K562 (cell line): Measurements from ENCODE around the gene FMNL2. TPM values are rescaled to one million over a fixed set of nuclear protein-coding genes. Genes with fewer than 3 reads are reported as not detected.

Experiments used
- ATAC-seq: fragments of 200-7000 bp; cut with Tn5 transposase; 3 replicates; pipeline ENCODE4 v1.9.1; 2020; ENCODE audit warnings: moderate library complexity
- BruUV-seq: library from RNA; stranded (reverse); fragments of 400-500 nt; replicated peaks from 2 replicates; lab custom pipeline; 2021; lab: Mats Ljungman, UMichigan
- CTCF ChIA-PET: fragments of 300-600 bp; formaldehyde crosslinking; extraction: SDS; loops from one replicate; lab custom pipeline; 2021; ENCODE audit warnings: low intra/inter-chr PET ratio; lab: Yijun Ruan, JAX
- POLR2A ChIA-PET: fragments of 300-600, 350-650 bp; sonication (Branson Sonifier 250); formaldehyde crosslinking; extraction: SDS; loops from one replicate; lab custom pipeline; 2021; ENCODE audit warnings: antibody characterized with exemption, inconsistent platforms; lab: Yijun Ruan, JAX
- DNase-seq, 4 experiments: peaks; one replicate each; pipeline versions ENCODE4 v3.0.0 to v3.0.0-alpha.2; 2011 to 2018; ENCODE audit warnings: low spot score in 3 of 4, mixed read lengths in 3 of 4; ENCODE audit errors: extremely low read depth in 1 of 4
- FAIRE-seq: peaks from 2 replicates; lab custom pipeline; 2011; peaks lifted over from hg19 to GRCh38; lab: Jason Lieb, UNC
- H2AFZ ChIP-seq: 2 replicates; pipeline ENCODE4 v1.6.0; 2011; ENCODE audit warnings: low read depth, low read length, control low read depth, inconsistent platforms
- H3K27ac ChIP-seq: fragments of 200-600 bp; 3 replicates; pipeline ENCODE4 v1.8.0; 2011; ENCODE audit warnings: low read depth, mild to moderate bottlenecking, control low read depth, inconsistent platforms, low read length, moderate library complexity, mixed read lengths; ENCODE audit errors: extremely low read depth
- H3K27me3 ChIP-seq, 2 experiments: fragments of 300-600 bp in 1 of 2; 2 replicates in 1 of 2; 3 replicates in 1 of 2; pipeline versions ENCODE4 v1.6.0 to v1.8.0; 2011; ENCODE audit warnings: inconsistent platforms in 2 of 2, low read length in 2 of 2, mild to moderate bottlenecking in 1 of 2, mixed read lengths in 1 of 2, moderate library complexity in 1 of 2; ENCODE audit not compliant: control insufficient read depth in 2 of 2, insufficient read depth in 2 of 2
- H3K36me3 ChIP-seq: fragments of 300-600 bp; 3 replicates; pipeline ENCODE4 v1.8.0; 2011; ENCODE audit warnings: mild to moderate bottlenecking, low read length, inconsistent platforms; ENCODE audit not compliant: control insufficient read depth, insufficient read depth
- H3K4me1 ChIP-seq, 2 experiments: fragments of 200-600 bp in 1 of 2; replicated peaks in 1 of 2; 2 replicates in 1 of 2; 3 replicates in 1 of 2; pipeline versions ENCODE4 v1.5.1 to v1.8.0; 2011; ENCODE audit warnings: inconsistent platforms in 2 of 2, low read length in 2 of 2, mild to moderate bottlenecking in 1 of 2, mixed read lengths in 1 of 2, moderate library complexity in 1 of 2; ENCODE audit not compliant: control insufficient read depth in 2 of 2, insufficient read depth in 2 of 2
- H3K4me2 ChIP-seq: 2 replicates; pipeline ENCODE4 v1.6.1; 2011; ENCODE audit warnings: low read length, control low read depth, inconsistent platforms, mixed read lengths; ENCODE audit not compliant: insufficient read depth
- H3K4me3 ChIP-seq: fragments of 200-600 bp; sonication (generic), shearing (Covaris generic); 2 replicates; pipeline ENCODE4 v1.5.1; 2016; ENCODE audit warnings: control low read depth, inconsistent platforms
- H3K79me2 ChIP-seq: fragments of 200-600 bp; 3 replicates; pipeline ENCODE4 v1.8.0; 2011; ENCODE audit warnings: low read length, inconsistent platforms; ENCODE audit not compliant: control insufficient read depth, insufficient read depth
- H3K9ac ChIP-seq, 2 experiments: 2 replicates each; pipeline versions ENCODE4 v1.6.0 to v1.6.1; 2011; ENCODE audit warnings: low read depth in 2 of 2, low read length in 2 of 2, control low read depth in 1 of 2, inconsistent platforms in 1 of 2, mild to moderate bottlenecking in 1 of 2, mixed read lengths in 1 of 2; ENCODE audit not compliant: insufficient read depth in 1 of 2
- H3K9me1 ChIP-seq: one replicate; pipeline ENCODE4 v1.6.0; 2011; ENCODE audit warnings: inconsistent platforms, mild to moderate bottlenecking, low read length, moderate library complexity; ENCODE audit not compliant: control insufficient read depth, insufficient read depth
- H3K9me3 ChIP-seq: replicated peaks from 2 replicates; pipeline ENCODE4 v1.5.1; 2011; ENCODE audit warnings: low read depth, low read length, inconsistent platforms; ENCODE audit not compliant: control insufficient read depth, insufficient read depth
- H4K20me1 ChIP-seq: replicated peaks from 2 replicates; pipeline ENCODE4 v1.6.1; 2011; ENCODE audit warnings: low read length, inconsistent platforms, mixed read lengths; ENCODE audit not compliant: control insufficient read depth, insufficient read depth
- HDAC6 ChIP-seq: IDR thresholded peaks from 2 replicates; pipeline ENCODE4 v1.6.1; 2012; ENCODE audit warnings: low read depth, mild to moderate bottlenecking, control low read depth, inconsistent platforms, low read length, moderate library complexity
- JUN ChIP-seq, 2 experiments: sonication (generic) in 1 of 2; formaldehyde crosslinking in 1 of 2; IDR thresholded peaks; 2 replicates each; pipeline versions ENCODE4 v1.6.1 to v1.8.0; 2012 to 2022; ENCODE audit warnings: borderline replicate concordance in 2 of 2, mild to moderate bottlenecking in 2 of 2, improper control_type of control experiment in 1 of 2, low read depth in 1 of 2, low read length in 1 of 2, missing genetic modification reagents in 1 of 2
- NFE2L1 ChIP-seq: fragments of 450-650 bp; IDR thresholded peaks from 2 replicates; pipeline ENCODE4 v1.6.1; 2016; ENCODE audit warnings: missing genetic modification characterization, low read depth, mild to moderate bottlenecking, missing compliant biosample characterization, moderate library complexity, borderline replicate concordance
- PML ChIP-seq: IDR thresholded peaks from 2 replicates; pipeline ENCODE4 v1.6.1; 2012; ENCODE audit warnings: low read length, inconsistent platforms
- POLR2A ChIP-seq: fragments of 450-650 bp; conservative IDR thresholded peaks from 2 replicates; pipeline ENCODE4 v1.6.1; 2016
- POLR2AphosphoS5 ChIP-seq: IDR thresholded peaks from 2 replicates; pipeline ENCODE4 v1.6.1; 2011; ENCODE audit warnings: mild to moderate bottlenecking, low read depth, low read length, moderate library complexity; ENCODE audit not compliant: control insufficient read depth, insufficient read depth
- POLR2B ChIP-seq: fragments of 450-650 bp; IDR thresholded peaks from 2 replicates; pipeline ENCODE4 v1.6.1; 2018; ENCODE audit warnings: low read depth; ENCODE audit not compliant: partially characterized antibody
- PTTG1 ChIP-seq: fragments of 450-650 bp; IDR thresholded peaks from 2 replicates; pipeline ENCODE4 v1.6.1; 2016; ENCODE audit warnings: low read depth, mild to moderate bottlenecking, missing genetic modification characterization, missing compliant biosample characterization
- RBM14 ChIP-seq: fragments of 200-400 bp; formaldehyde crosslinking; IDR thresholded peaks from 2 replicates; pipeline ENCODE4 v1.6.1; 2018; ENCODE audit warnings: low read depth, mild to moderate bottlenecking, low read length, moderate library complexity, borderline replicate concordance; ENCODE audit not compliant: insufficient read depth
- RBM22 ChIP-seq: fragments of 200-400 bp; formaldehyde crosslinking; IDR thresholded peaks from 2 replicates; pipeline ENCODE4 v1.6.1; 2018; ENCODE audit warnings: low read length, low read depth; ENCODE audit not compliant: poor library complexity, severe bottlenecking
- RBM34 ChIP-seq: fragments of 200-400 bp; formaldehyde crosslinking; IDR thresholded peaks from 2 replicates; pipeline ENCODE4 v1.6.1; 2018; ENCODE audit warnings: low read length, borderline replicate concordance; ENCODE audit not compliant: insufficient read depth
- SETDB1 ChIP-seq: IDR thresholded peaks from one replicate; pipeline ENCODE4 v1.6.1; 2012; ENCODE audit warnings: low read length, control low read depth, inconsistent platforms
- SUPT5H ChIP-seq: fragments of 450-650 bp; IDR thresholded peaks from 2 replicates; pipeline ENCODE4 v1.6.1; 2016
- WHSC1 ChIP-seq: IDR thresholded peaks from one replicate; pipeline ENCODE4 v1.6.1; 2012; ENCODE audit warnings: low read length, control low read depth, inconsistent platforms
- ZFP91 ChIP-seq: sonication (generic); formaldehyde crosslinking; IDR thresholded peaks from 2 replicates; pipeline ENCODE4 v1.8.0; 2022; ENCODE audit warnings: mild to moderate bottlenecking, missing genetic modification reagents
- ZNF133 ChIP-seq: fragments of 250-450 bp; sonication (Bioruptor Pico); IDR thresholded peaks from 2 replicates; pipeline ENCODE4 v1.4.0; 2020; ENCODE audit warnings: mild to moderate bottlenecking
- ZNF324 ChIP-seq: fragments of 250-450 bp; sonication (Bioruptor Pico); IDR thresholded peaks from 2 replicates; pipeline ENCODE4 v1.4.0; 2020; ENCODE audit warnings: mild to moderate bottlenecking
- WGBS: fragments of 100-300 bp; shearing (Covaris generic); methylation state at CpG from one replicate; pipeline ENCODE4 v1.1.6; 2016; ENCODE audit warnings: low coverage, mixed read lengths; ENCODE audit not compliant: insufficient coverage; ENCODE audit errors: missing lambda C conversion rate; 5-methylcytosine and 5-hydroxymethylcytosine counted together
- in situ Hi-C: fragments of 300-500 bp; cut with MboI; formaldehyde crosslinking; loops from 4 replicates; pipeline ENCODE4 v1.15.0; 2018; ENCODE audit warnings: inconsistent platforms, mixed read lengths
- intact Hi-C: fragments of 100-400 bp; cut with micrococcal nuclease; formaldehyde crosslinking; loops from 2 replicates; pipeline ENCODE4 v1.14.2; 2022
- polyA plus RNA-seq, 8 experiments: library from polyadenylated mRNA; depleted of rRNA in 4 of 8; stranded (reverse) in 5 of 8; unstranded in 3 of 8; fragments of >200 nt; fragmentation: Nextera tagmentation in 2 of 8; fragmentation: Illumina TruSeq in 1 of 8; extraction: Ambion mirVana in 2 of 8; extraction: Trizol in 1 of 8; gene quantifications; 2 replicates each; pipeline versions ENCODE4 v1.2.1 to v1.2.3, GENCODE V29; 2011 to 2014; ENCODE audit warnings: inconsistent platforms in 1 of 8, missing spikeins in 1 of 8
- total RNA-seq, 7 experiments: library from RNA; depleted of rRNA in 6 of 7; stranded (reverse); fragments of >200 nt in 6 of 7; fragmentation: Illumina TruSeq in 2 of 7; extraction: Trizol in 2 of 7; gene quantifications; 2 replicates each; pipeline versions ENCODE4 v1.2.1 to v1.2.3, GENCODE V29; 2011 to 2021; ENCODE audit warnings: low replicate concordance in 1 of 7

FMNL2 gene
- total and polyA plus RNA-seq, 9 of the 15 experiments (the other 6 are each of a cell fraction or from before 2014, with no cell fraction given) = 0.15 to 0.49 (median 0.24) TPM; not detected in 1

- no TSS peak for BruUV-seq
- ATAC-seq (no peak), DNase-seq (no peak)
Measured at GRCh38 chr2:152649997-152650396, 315.0 kb downstream of the FMNL2 start.

GRCh38 chr2:152650768-152651371, 315.9 kb downstream of the FMNL2 start:
- no peak overlapping the region for H3K27ac ChIP-seq
- CTCF ChIA-PET = no interaction called here
- in situ Hi-C loops (no loop called here), intact Hi-C loops (no loop called here)
- H3K9me3 ChIP-seq = no peaks in the 10 kb centered on the region
- BruUV-seq = no TSS peak
- no peak overlapping the region for H3K4me2 ChIP-seq
- peaks cover 42% of the 10 kb centered on the region; the same call in 2 of the 3 replicates for H3K36me3 ChIP-seq
- H3K4me1 ChIP-seq = no peaks in the 10 kb centered on the region
- H3K9ac ChIP-seq = no peak overlapping the region
- no peaks in the 10 kb centered on the region for H3K9me1 ChIP-seq
- no peak for DNase-seq
- WGBS = 92% methylated on average over 6 of the region's 6 CpGs
- H3K79me2 ChIP-seq = no peaks in the 10 kb centered on the region
- H4K20me1 ChIP-seq = no peaks in the 10 kb centered on the region
- FAIRE-seq = no peak
- H3K4me3 ChIP-seq = no peak overlapping the region
- POLR2A ChIA-PET = no interaction called here
- no peaks in the 10 kb centered on the region for H3K27me3 ChIP-seq
- H2AFZ ChIP-seq = no peak overlapping the region
- ATAC-seq = peak; percentile 17; the same call in 1 of the 3 replicates
- peak; percentile 34 for TF ChIP-seq POLR2B
- TF ChIP-seq PTTG1 = no peak
- TF ChIP-seq ZNF324 = no peak
- 0 out of 2 replicates have a peak, but pooled peaks have one; percentile 38 for TF ChIP-seq PML
- TF ChIP-seq NFE2L1 (tag) = no peak
- no peak for TF ChIP-seq RBM14
- TF ChIP-seq SETDB1 = no peak
- no peak for TF ChIP-seq HDAC6
- peak; percentile 61 for TF ChIP-seq SUPT5H
- TF ChIP-seq POLR2A = peak; percentile 61
- TF ChIP-seq POLR2AphosphoS5 = peak; percentile 55; the same call in 1 of the 2 replicates
- TF ChIP-seq ZNF133 (CRISPR knock-in tag) = no peak
- TF ChIP-seq WHSC1 = no peak
- TF ChIP-seq ZFP91 = no peak
- no peak for TF ChIP-seq RBM34

More at GRCh38 chr2:152649997-152650396, 315.0 kb downstream of the FMNL2 start:
- in situ Hi-C loops = no loop called here
- H3K27me3 ChIP-seq = no peaks in the 10 kb centered on the region
- H3K9me1 ChIP-seq = no peaks in the 10 kb centered on the region
- peaks cover 33% of the 10 kb centered on the region; the same call in 2 of the 3 replicates for H3K36me3 ChIP-seq
- H2AFZ ChIP-seq = no peak overlapping the region
- H3K9me3 ChIP-seq = no peaks in the 10 kb centered on the region
- no peak overlapping the region for H3K4me2 ChIP-seq
- H3K27ac ChIP-seq = no peak overlapping the region
- no peaks in the 10 kb centered on the region for H4K20me1 ChIP-seq
- no peaks in the 10 kb centered on the region for H3K79me2 ChIP-seq
- intact Hi-C loops = no loop called here
- H3K4me3 ChIP-seq = no peak overlapping the region
- TF ChIP-seq RBM22 (peak; percentile 17), JUN (IDR thresholded peaks at IDR 0.05; ENCODE audit: borderline replicate concordance, low read depth, low read length) (no peak), JUN (CRISPR knock-in tag; IDR thresholded peaks at IDR 0.05; ENCODE audit: borderline replicate concordance) (no peak)
- 87% methylated on average over 1 of the region's 1 CpG for WGBS
- POLR2A ChIA-PET = no interaction called here
- FAIRE-seq = no peak
- H3K9ac ChIP-seq = no peak overlapping the region
- no peaks in the 10 kb centered on the region for H3K4me1 ChIP-seq
- CTCF ChIA-PET = no interaction called here
